ENCODE results near the gene IL1RAP.

IL1RAP gene

GRCh38 chr3:190522621-190523222 lies 8.8 kb downstream of the IL1RAP start:
- no peak for TF ChIP-seq CTCF (IDR thresholded peaks at IDR 0.05; ENCODE audit: low read depth, low read length, missing control alignments)
- H3K4me3 ChIP-seq (ENCODE audit: low read depth, low read length) = no peak overlapping the region
- no peak overlapping the region for H3K27ac ChIP-seq
- in situ Hi-C loops (cut with HindIII; ENCODE audit: low pct_ligation_motif_present, low sequenced_read_pairs) = no loop called here
- no peaks in the 10 kb centered on the region for H3K36me3 ChIP-seq (replicated peaks)
- H3K27me3 ChIP-seq (replicated peaks) = no peaks in the 10 kb centered on the region
- no peak for DNase-seq

GRCh38 chr3:190524942-190525341 lies 11.1 kb downstream of the IL1RAP start:
- in situ Hi-C loops (cut with HindIII; ENCODE audit: low pct_ligation_motif_present, low sequenced_read_pairs) = no loop called here
- Histone ChIP-seq H3K36me3 (replicated peaks) (no peaks in the 10 kb centered on the region), H3K27ac (no peak overlapping the region), H3K4me3 (ENCODE audit: low read depth, low read length) (no peak overlapping the region), H3K27me3 (replicated peaks) (no peaks in the 10 kb centered on the region)
- no peak for TF ChIP-seq CTCF (IDR thresholded peaks at IDR 0.05; ENCODE audit: low read depth, low read length, missing control alignments)
- DNase-seq = no peak

- no peaks in the 10 kb centered on the region for H3K27me3 ChIP-seq (replicated peaks)
- no peak overlapping the region for H3K27ac ChIP-seq
These were observed 11.7 kb downstream of the IL1RAP start for GRCh38 chr3:190525634-190526033.

GRCh38 chr3:190526787-190527762 lies 13.2 kb downstream of the IL1RAP start:
- in situ Hi-C loops (cut with HindIII; ENCODE audit: low pct_ligation_motif_present, low sequenced_read_pairs) = no loop called here
- Histone ChIP-seq H3K27ac (no peak overlapping the region), H3K4me3 (ENCODE audit: low read depth, low read length) (no peak overlapping the region), H3K36me3 (replicated peaks) (no peaks in the 10 kb centered on the region), H3K27me3 (replicated peaks) (no peaks in the 10 kb centered on the region)
- no peak for TF ChIP-seq CTCF (IDR thresholded peaks at IDR 0.05; ENCODE audit: low read depth, low read length, missing control alignments)
- no peak for DNase-seq

More at GRCh38 chr3:190525634-190526033, 11.7 kb downstream of the IL1RAP start:
- in situ Hi-C loops (cut with HindIII; ENCODE audit: low pct_ligation_motif_present, low sequenced_read_pairs) = no loop called here
- Histone ChIP-seq H3K4me3 (ENCODE audit: low read depth, low read length) (no peak overlapping the region), H3K36me3 (replicated peaks) (no peaks in the 10 kb centered on the region)
- no peak for TF ChIP-seq CTCF (IDR thresholded peaks at IDR 0.05; ENCODE audit: low read depth, low read length, missing control alignments)
- no peak for DNase-seq

GRCh38 chr3:190528706-190529105 lies 14.8 kb downstream of the IL1RAP start:
- no peaks in the 10 kb centered on the region for H3K27me3 ChIP-seq (replicated peaks)
- H3K4me3 ChIP-seq (ENCODE audit: low read depth, low read length) = no peak overlapping the region
- DNase-seq = no peak
- TF ChIP-seq CTCF (IDR thresholded peaks at IDR 0.05; ENCODE audit: low read depth, low read length, missing control alignments) = no peak
- H3K36me3 ChIP-seq (replicated peaks) = no peaks in the 10 kb centered on the region
- no peak overlapping the region for H3K27ac ChIP-seq
- in situ Hi-C loops (cut with HindIII; ENCODE audit: low pct_ligation_motif_present, low sequenced_read_pairs) = no loop called here

All from brain microvascular endothelial cell (primary cell).